Osteocyte (in vitro differentiated cells): ENCODE measurements around the gene BSCL2. TPM values are rescaled to one million over a fixed set of nuclear protein-coding genes. Genes with fewer than 3 reads are reported as not detected.
"Not testable (repeated sequence)": the region's sequence is repeated elsewhere in the genome, so short reads cannot be mapped to it uniquely, and the experiment has no call there.

ENCODE experiments used
- DNase-seq: peaks from one replicate; pipeline ENCODE4 v3.0.0; 2021; ENCODE audit warnings: mixed read lengths; ENCODE audit not compliant: unreplicated experiment; ENCODE audit errors: extremely low spot score
- H3K27ac Mint-ChIP-seq: one replicate; pipeline ENCODE4 v1.8.0; 2021; ENCODE audit warnings: mild to moderate bottlenecking, mixed read lengths; ENCODE audit not compliant: unreplicated experiment
- H3K27me3 Mint-ChIP-seq: one replicate; pipeline ENCODE4 v1.8.0; 2021; ENCODE audit warnings: mixed read lengths; ENCODE audit not compliant: unreplicated experiment
- H3K36me3 Mint-ChIP-seq: one replicate; pipeline ENCODE4 v1.8.0; 2021; ENCODE audit warnings: mixed read lengths; ENCODE audit not compliant: unreplicated experiment
- H3K4me1 Mint-ChIP-seq: one replicate; pipeline ENCODE4 v1.8.0; 2021; ENCODE audit warnings: mixed read lengths; ENCODE audit not compliant: unreplicated experiment
- H3K4me3 Mint-ChIP-seq: one replicate; pipeline ENCODE4 v1.8.0; 2021; ENCODE audit warnings: mild to moderate bottlenecking, moderate library complexity, mixed read lengths; ENCODE audit not compliant: unreplicated experiment
- H3K9me3 Mint-ChIP-seq: one replicate; pipeline ENCODE4 v1.8.0; 2021; ENCODE audit warnings: mixed read lengths; ENCODE audit not compliant: unreplicated experiment
- CTCF ChIP-seq: fragments of 200-600 bp; sonication (generic); IDR thresholded peaks from 2 replicates; pipeline ENCODE4 v1.5.0; 2021; ENCODE audit warnings: antibody characterized with exemption, mild to moderate bottlenecking, moderate library complexity
- total RNA-seq: library from RNA; stranded (reverse); gene quantifications from 2 replicates; pipeline ENCODE4 v1.2.1, GENCODE V29; 2021

BSCL2 gene
- total RNA-seq, 1 donor from 2014 or later, result 54.1 TPM

- no peak for TF ChIP-seq CTCF
- no peak for DNase-seq
- H3K27me3 Mint-ChIP-seq, result no peaks in the 10 kb centered on the region
- peak overlapping the region; percentile 50 for H3K4me3 Mint-ChIP-seq
- peaks cover 21% of the 10 kb centered on the region for H3K36me3 Mint-ChIP-seq
- peaks cover 48% of the 10 kb centered on the region for H3K4me1 Mint-ChIP-seq
- H3K27ac Mint-ChIP-seq, result no peak overlapping the region
- no peaks in the 10 kb centered on the region for H3K9me3 Mint-ChIP-seq
Measured at GRCh38 chr11:62677156-62677555, 30.1 kb downstream of the BSCL2 start.

DNA sequence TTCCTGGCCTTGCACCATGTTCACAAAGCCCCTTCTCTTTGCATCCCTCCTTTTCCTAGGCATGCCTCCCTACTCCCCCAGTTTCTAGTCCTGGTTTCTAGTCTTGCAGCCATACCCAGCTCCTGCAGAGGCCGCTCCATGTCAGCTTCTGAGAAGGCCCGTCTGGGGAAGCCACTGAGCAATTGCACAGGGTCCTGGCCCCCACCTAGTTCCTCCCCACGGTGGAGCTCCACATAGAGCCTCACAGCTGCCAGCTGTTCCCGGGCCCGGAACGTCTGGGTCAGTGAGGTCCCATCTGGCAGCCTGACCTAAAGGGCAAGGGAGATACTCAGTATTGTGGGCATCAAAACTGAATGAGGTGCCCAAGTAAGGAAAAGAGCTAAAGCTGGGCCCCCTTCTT is 30.5 kb downstream of the BSCL2 start:
- peaks cover 50% of the 10 kb centered on the region for H3K4me1 Mint-ChIP-seq
- no peaks in the 10 kb centered on the region for H3K9me3 Mint-ChIP-seq
- no peak for DNase-seq
- H3K36me3 Mint-ChIP-seq, result peaks cover 21% of the 10 kb centered on the region
- peak overlapping the region; percentile 50 for H3K4me3 Mint-ChIP-seq
- no peak overlapping the region for H3K27ac Mint-ChIP-seq
- no peaks in the 10 kb centered on the region for H3K27me3 Mint-ChIP-seq
- no peak for TF ChIP-seq CTCF

DNA sequence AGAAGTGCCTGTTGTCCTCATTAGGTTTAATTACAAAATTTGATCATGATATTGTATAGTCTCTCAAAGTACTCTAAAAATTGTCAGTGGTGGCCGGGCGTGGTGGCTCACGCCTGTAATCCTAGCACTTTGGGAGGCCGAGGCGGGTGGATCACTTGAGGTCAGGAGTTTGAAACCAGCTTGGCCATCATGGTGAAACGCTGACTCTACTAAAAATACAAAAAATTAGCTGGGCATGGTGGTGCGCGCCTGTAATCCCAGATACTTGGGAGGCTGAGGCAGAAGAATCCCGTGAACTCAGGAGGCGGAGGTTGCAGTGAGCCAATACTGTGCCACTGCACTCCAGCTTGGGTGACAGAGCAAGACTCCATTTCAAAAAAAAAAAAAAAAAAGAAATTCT is 31.8 kb downstream of the BSCL2 start:
- not testable (repeated sequence) for H3K27ac Mint-ChIP-seq, H3K27me3 Mint-ChIP-seq, H3K9me3 Mint-ChIP-seq, DNase-seq, H3K4me3 Mint-ChIP-seq
- H3K4me1 Mint-ChIP-seq, result peaks cover 54% of the 10 kb centered on the region
- peaks cover 22% of the 10 kb centered on the region for H3K36me3 Mint-ChIP-seq

DNA sequence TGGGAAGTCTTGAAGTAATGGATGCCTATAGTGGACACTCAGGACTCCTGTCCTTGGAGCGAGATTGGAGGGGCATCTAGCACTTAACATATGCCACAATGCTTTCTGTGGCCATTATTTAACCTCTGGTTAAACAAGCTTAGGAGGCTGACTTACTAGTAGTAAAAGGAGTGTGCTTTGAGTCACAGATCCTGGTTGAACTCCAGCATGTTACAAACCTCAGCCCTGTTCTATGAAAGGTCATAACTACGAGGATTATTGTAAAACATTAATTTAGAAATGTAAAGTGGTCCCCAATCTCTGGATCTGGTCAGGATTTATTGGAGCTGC is 34.1 kb downstream of the BSCL2 start:
- no peak for TF ChIP-seq CTCF
- H3K27ac Mint-ChIP-seq, result peak overlapping the region; percentile 94
- peaks cover 50% of the 10 kb centered on the region for H3K4me1 Mint-ChIP-seq
- peak overlapping the region; percentile 95 for H3K4me3 Mint-ChIP-seq
- no peaks in the 10 kb centered on the region for H3K9me3 Mint-ChIP-seq
- DNase-seq, result no peak
- H3K27me3 Mint-ChIP-seq, result no peaks in the 10 kb centered on the region
- peaks cover 24% of the 10 kb centered on the region for H3K36me3 Mint-ChIP-seq

DNA sequence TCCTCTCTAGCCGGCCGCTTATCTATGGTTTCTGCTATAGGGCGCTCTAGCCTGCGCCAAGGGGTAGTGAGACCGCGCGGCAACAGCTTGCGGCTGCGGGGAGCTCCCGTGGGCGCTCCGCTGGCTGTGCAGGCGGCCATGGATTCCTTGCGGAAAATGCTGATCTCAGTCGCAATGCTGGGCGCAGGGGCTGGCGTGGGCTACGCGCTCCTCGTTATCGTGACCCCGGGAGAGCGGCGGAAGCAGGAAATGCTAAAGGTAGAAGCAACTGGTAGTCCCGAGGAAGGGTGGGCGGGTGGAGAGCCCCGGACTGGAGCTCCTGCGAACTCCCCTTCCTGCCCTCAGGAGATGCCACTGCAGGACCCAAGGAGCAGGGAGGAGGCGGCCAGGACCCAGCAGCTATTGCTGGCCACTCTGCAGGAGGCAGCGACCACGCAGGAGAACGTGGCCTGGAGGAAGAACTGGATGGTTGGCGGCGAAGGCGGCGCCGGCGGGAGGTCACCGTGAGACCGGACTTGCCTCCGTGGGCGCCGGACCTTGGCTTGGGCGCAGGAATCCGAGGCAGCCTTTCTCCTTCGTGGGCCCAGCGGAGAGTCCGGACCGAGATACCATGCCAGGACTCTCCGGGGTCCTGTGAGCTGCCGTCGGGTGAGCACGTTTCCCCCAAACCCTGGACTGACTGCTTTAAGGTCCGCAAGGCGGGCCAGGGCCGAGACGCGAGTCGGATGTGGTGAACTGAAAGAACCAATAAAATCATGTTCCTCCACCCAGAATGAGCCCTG is 35.4 kb downstream of the BSCL2 start, which contains the start of the genes LBHD1 and UQCC3:
Gene LBHD1 (minus strand): TSS at position 660 of the 782 bp plus-strand sequence. CDS start 2,236 bp downstream, outside the sequence.
Gene UQCC3 (plus strand): TSS at position 66 of the 782 bp plus-strand sequence. CDS start 73 bp downstream, at position 139.
- no peaks in the 10 kb centered on the region for H3K27me3 Mint-ChIP-seq
- peak within 1 kb of the TSS; percentile 95 for H3K4me3 Mint-ChIP-seq
- peaks cover 44% of the 10 kb centered on the region for H3K4me1 Mint-ChIP-seq
- H3K9me3 Mint-ChIP-seq, result no peaks in the 10 kb centered on the region
- no peak for TF ChIP-seq CTCF
- H3K27ac Mint-ChIP-seq, result peak within 1 kb of the TSS; percentile 94
- H3K36me3 Mint-ChIP-seq, result peaks cover 15% of the 10 kb centered on the region
- peak; percentile 89 for DNase-seq
